Stomach (tissue), 4 donors: ENCODE measurements around the gene ALDH1A1.

ENCODE experiments used
- CTCF ChIP-seq, 7 experiments: fragments of 450-650 bp in 4 of 7; fragments of 200-600 bp in 3 of 7; sonication (generic) in 3 of 7; IDR thresholded peaks; one replicate each; pipeline ENCODE4 v1.5.1; 2016 to 2019; ENCODE audit warnings: antibody characterized with exemption in 7 of 7, control low read depth in 2 of 7, mild to moderate bottlenecking in 1 of 7
- POLR2A ChIP-seq, 4 donors: fragments of 450-650 bp; IDR thresholded peaks; one replicate each; pipeline ENCODE4 v1.6.1; 2016; ENCODE audit warnings: antibody characterized with exemption in 4 of 4, control low read depth in 2 of 4, mild to moderate bottlenecking in 1 of 4, moderate library complexity in 1 of 4

- TF ChIP-seq CTCF (IDR thresholded peaks at IDR 0.05) (no peak), POLR2A (IDR thresholded peaks at IDR 0.05) (no peak)
Measured at GRCh38 chr9:72945391-72945790, 7.5 kb downstream of the ALDH1A1 start.
